HG02970 (cell line): Measurements from ENCODE around the gene SLC35D1.

Experiments
- ATAC-seq: cut with Tn5 transposase; IDR thresholded peaks from one replicate; pipeline ENCODE4 v1.9.1; 2021; ENCODE audit warnings: mild to moderate bottlenecking, moderate library complexity, moderate number of reproducible peaks; ENCODE audit not compliant: unreplicated experiment, low FRiP score

Gene SLC35D1

GRCh38 chr1:67051196-67051595 lies 2.8 kb downstream of the SLC35D1 start:
- no peak for ATAC-seq

- no peak for ATAC-seq
These were observed 9.2 kb downstream of the SLC35D1 start for GRCh38 chr1:67044631-67045270.

GRCh38 chr1:67043366-67043765 lies 10.6 kb downstream of the SLC35D1 start:
- no peak for ATAC-seq

GRCh38 chr1:67041841-67042503 lies 12.0 kb downstream of the SLC35D1 start:
- ATAC-seq = no peak

- no peak for ATAC-seq
These were observed 13.5 kb downstream of the SLC35D1 start for GRCh38 chr1:67040405-67040804.

GRCh38 chr1:67031859-67032247 lies 22.1 kb downstream of the SLC35D1 start:
- ATAC-seq = no peak

GRCh38 chr1:67031121-67031858 lies 22.7 kb downstream of the SLC35D1 start:
- no peak for ATAC-seq

GRCh38 chr1:67029472-67029871 lies 24.5 kb downstream of the SLC35D1 start:
- no peak for ATAC-seq

GRCh38 chr1:67020765-67021164 lies 33.2 kb downstream of the SLC35D1 start:
- no peak for ATAC-seq

- no peak for ATAC-seq
These were observed 33.6 kb downstream of the SLC35D1 start for GRCh38 chr1:67020304-67020703.

- ATAC-seq = no peak
These were observed 34.3 kb downstream of the SLC35D1 start for GRCh38 chr1:67019600-67020136.

GRCh38 chr1:67019121-67019520 lies 34.8 kb downstream of the SLC35D1 start:
- no peak for ATAC-seq

- ATAC-seq = no peak
These were observed 35.4 kb downstream of the SLC35D1 start for GRCh38 chr1:67018574-67018973.

- ATAC-seq = no peak
These were observed 40.4 kb downstream of the SLC35D1 start for GRCh38 chr1:67013573-67013972.

GRCh38 chr1:67009792-67010191 lies 44.2 kb downstream of the SLC35D1 start:
- no peak for ATAC-seq

- no peak for ATAC-seq
These were observed 48.9 kb downstream of the SLC35D1 start for GRCh38 chr1:67005068-67005467.

GRCh38 chr1:67004176-67004575 lies 49.8 kb downstream of the SLC35D1 start:
- ATAC-seq = no peak

- no peak for ATAC-seq
These were observed 52.1 kb downstream of the SLC35D1 start for GRCh38 chr1:67001682-67002425.

GRCh38 chr1:66999640-67000400 lies 54.1 kb downstream of the SLC35D1 start:
- ATAC-seq = no peak

- ATAC-seq = no peak
These were observed 55.0 kb downstream of the SLC35D1 start for GRCh38 chr1:66998972-66999371.
